Colon (tissue), 2 donors: ENCODE measurements around the gene AUTS2.

ENCODE experiments used
- FAIRE-seq: peaks from 2 replicates; lab custom pipeline; 2012; peaks lifted over from hg19 to GRCh38; lab: Jason Lieb, UNC
- donor health status: control.
- donor health status: control.

AUTS2 gene

GRCh38 chr7:69994886-69995542 lies 396.7 kb downstream of the AUTS2 start:
- FAIRE-seq, result no peak

- no peak for FAIRE-seq
Observed at GRCh38 chr7:69996121-69996520, 397.8 kb downstream of the AUTS2 start.

- no peak for FAIRE-seq
Observed at GRCh38 chr7:70000737-70001348, 402.6 kb downstream of the AUTS2 start.

- FAIRE-seq, result no peak
Observed at GRCh38 chr7:70005480-70005879, 407.2 kb downstream of the AUTS2 start.

- FAIRE-seq, result no peak
Observed at GRCh38 chr7:70005891-70006260, 407.6 kb downstream of the AUTS2 start.

GRCh38 chr7:70006261-70006920 lies 408.1 kb downstream of the AUTS2 start:
- FAIRE-seq, result no peak

GRCh38 chr7:70008466-70008865 lies 410.2 kb downstream of the AUTS2 start:
- no peak for FAIRE-seq

- no peak for FAIRE-seq
Observed at GRCh38 chr7:70014472-70015177, 416.4 kb downstream of the AUTS2 start.

GRCh38 chr7:70015353-70015752 lies 417.1 kb downstream of the AUTS2 start:
- no peak for FAIRE-seq

- no peak for FAIRE-seq
Observed at GRCh38 chr7:70016044-70016770, 417.9 kb downstream of the AUTS2 start.

- no peak for FAIRE-seq
Observed at GRCh38 chr7:70017357-70017756, 419.1 kb downstream of the AUTS2 start.

- FAIRE-seq, result no peak
Observed at GRCh38 chr7:70018700-70019099, 420.4 kb downstream of the AUTS2 start.

GRCh38 chr7:70027867-70028266 lies 429.6 kb downstream of the AUTS2 start:
- no peak for FAIRE-seq

GRCh38 chr7:70028620-70029019 lies 430.3 kb downstream of the AUTS2 start:
- no peak for FAIRE-seq

- FAIRE-seq, result no peak
Observed at GRCh38 chr7:70029993-70030392, 431.7 kb downstream of the AUTS2 start.

GRCh38 chr7:70030745-70031144 lies 432.5 kb downstream of the AUTS2 start:
- FAIRE-seq, result no peak

- no peak for FAIRE-seq
Observed at GRCh38 chr7:70031245-70031644, 433.0 kb downstream of the AUTS2 start.

GRCh38 chr7:70032649-70033048 lies 434.4 kb downstream of the AUTS2 start:
- no peak for FAIRE-seq

- FAIRE-seq, result no peak
Observed at GRCh38 chr7:70033226-70033625, 435.0 kb downstream of the AUTS2 start.

GRCh38 chr7:70034999-70035398 lies 436.7 kb downstream of the AUTS2 start:
- FAIRE-seq, result no peak

GRCh38 chr7:70035519-70035918 lies 437.2 kb downstream of the AUTS2 start:
- no peak for FAIRE-seq

GRCh38 chr7:70035955-70036354 lies 437.7 kb downstream of the AUTS2 start:
- no peak for FAIRE-seq
